GM19193 (cell line): ENCODE measurements around the gene NBPF1.

Experiments used
- POLR2A ChIP-seq: IDR thresholded peaks from 4 replicates; pipeline ENCODE4 v1.6.1; 2011; ENCODE audit not compliant: insufficient read depth, insufficient read length; ENCODE audit errors: extremely low read depth

Gene NBPF1

GRCh38 chr1:16615253-16616252 is 2.2 kb upstream of the NBPF1 start:
- TF ChIP-seq POLR2A = no peak

- no peak for TF ChIP-seq POLR2A
Observed at GRCh38 chr1:16614361-16615252, 1.2 kb upstream of the NBPF1 start.

- no peak for TF ChIP-seq POLR2A
Observed at GRCh38 chr1:16612332-16613172, 812 bp downstream of the NBPF1 start.

- no peak for TF ChIP-seq POLR2A
Observed at GRCh38 chr1:16608838-16609560, 4.4 kb downstream of the NBPF1 start.

- no peak for TF ChIP-seq POLR2A
Observed at GRCh38 chr1:16607433-16607851, 5.9 kb downstream of the NBPF1 start.

- no peak for TF ChIP-seq POLR2A
Observed at GRCh38 chr1:16605532-16606505, 7.5 kb downstream of the NBPF1 start.

GRCh38 chr1:16605213-16605525 is 8.2 kb downstream of the NBPF1 start:
- TF ChIP-seq POLR2A = no peak

- TF ChIP-seq POLR2A = no peak
Observed at GRCh38 chr1:16521288-16521583, 92.1 kb downstream of the NBPF1 start.

- TF ChIP-seq POLR2A = peak; percentile 36
Observed at GRCh38 chr1:16514107-16515055, 99.0 kb downstream of the NBPF1 start, which contains the start of gene RNU1-1. Gene RNU1-1, minus strand, starts transcription at chr1:16514285.

GRCh38 chr1:16513412-16514106 is 99.8 kb downstream of the NBPF1 start:
- peak; percentile 84 for TF ChIP-seq POLR2A
